Ramos (cell line): ENCODE data around the gene ADAMTS12.
"Not testable (repeated sequence)": the region's sequence is repeated elsewhere in the genome, so short reads cannot be mapped to it uniquely, and the experiment has no call there.

Source experiments
- in situ Hi-C: fragments of 300-500 bp; cut with MboI; formaldehyde crosslinking; loops from one replicate; pipeline ENCODE4 v1.14.3; 2022; ENCODE audit warnings: low sequenced_read_pairs; ENCODE audit not compliant: unreplicated experiment

The ADAMTS12 gene

GRCh38 chr5:33563530-33563929, 328.3 kb downstream of the ADAMTS12 start:
- in situ Hi-C loops: no loop called here

- in situ Hi-C loops: no loop called here
Measured at GRCh38 chr5:33558489-33558888, 333.3 kb downstream of the ADAMTS12 start.

DNA sequence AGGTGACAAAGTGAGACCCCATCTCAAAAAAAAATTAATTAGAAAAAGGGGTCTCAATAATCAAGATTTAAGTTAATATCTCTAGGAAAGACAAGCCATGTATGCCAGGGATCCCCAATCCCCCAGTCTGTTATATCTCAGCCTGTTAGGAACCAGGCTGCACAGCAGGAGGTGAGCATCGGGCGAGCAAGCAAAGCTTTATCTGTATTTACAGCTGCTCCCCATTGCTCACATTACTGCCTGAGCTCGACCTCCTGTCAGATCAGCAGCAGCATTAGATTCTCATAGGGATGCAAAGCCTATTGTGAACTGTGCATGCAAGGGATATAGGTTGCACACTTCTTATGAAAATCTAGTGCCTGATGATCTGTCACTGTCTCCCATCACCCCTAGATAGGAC, 334.2 kb downstream of the ADAMTS12 start:
- in situ Hi-C loops: no loop called here

- in situ Hi-C loops: no loop called here
Measured at GRCh38 chr5:33556330-33557328, 335.2 kb downstream of the ADAMTS12 start.

GRCh38 chr5:33549982-33550567, 341.7 kb downstream of the ADAMTS12 start:
- in situ Hi-C loops: no loop called here

DNA sequence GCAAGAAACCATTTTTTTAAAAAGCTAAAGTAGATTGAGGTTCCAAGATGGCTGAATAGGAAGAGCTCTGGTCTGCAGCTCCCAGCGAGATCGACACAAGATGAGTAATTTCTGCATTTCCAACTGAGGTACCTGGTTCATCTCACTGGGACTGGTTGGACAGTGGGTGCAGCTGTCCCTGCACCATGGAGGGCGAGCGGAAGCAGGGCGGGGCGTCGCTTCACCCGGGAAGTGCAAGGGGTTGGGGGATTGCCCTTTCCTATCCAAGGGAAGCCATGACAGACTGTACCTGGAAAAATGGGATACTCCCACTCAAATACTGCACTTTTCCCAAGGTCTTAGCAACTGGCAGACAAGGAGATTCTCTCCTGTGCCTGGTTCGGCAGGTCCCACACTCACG, 352.0 kb downstream of the ADAMTS12 start:
- in situ Hi-C loops: not testable (repeated sequence)

DNA sequence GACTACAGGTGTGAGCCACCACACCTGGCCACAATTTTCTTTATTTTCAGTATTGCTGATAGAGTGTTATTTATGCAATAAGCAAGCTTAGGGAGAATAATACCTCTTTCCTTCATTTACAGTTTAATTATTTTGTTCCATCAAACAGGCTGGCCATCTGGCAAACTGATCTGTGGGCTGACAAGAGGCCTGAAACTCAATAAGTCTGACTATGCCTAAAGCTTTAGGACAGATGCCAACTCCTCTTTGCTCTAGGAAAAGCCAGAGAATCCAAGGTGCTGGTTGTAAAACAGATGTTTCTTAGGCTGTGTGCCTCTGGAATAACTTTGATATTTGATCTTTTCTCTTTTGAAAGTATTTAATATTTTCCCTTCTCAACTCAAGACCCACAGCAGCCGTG, 352.6 kb downstream of the ADAMTS12 start:
- in situ Hi-C loops: no loop called here

DNA sequence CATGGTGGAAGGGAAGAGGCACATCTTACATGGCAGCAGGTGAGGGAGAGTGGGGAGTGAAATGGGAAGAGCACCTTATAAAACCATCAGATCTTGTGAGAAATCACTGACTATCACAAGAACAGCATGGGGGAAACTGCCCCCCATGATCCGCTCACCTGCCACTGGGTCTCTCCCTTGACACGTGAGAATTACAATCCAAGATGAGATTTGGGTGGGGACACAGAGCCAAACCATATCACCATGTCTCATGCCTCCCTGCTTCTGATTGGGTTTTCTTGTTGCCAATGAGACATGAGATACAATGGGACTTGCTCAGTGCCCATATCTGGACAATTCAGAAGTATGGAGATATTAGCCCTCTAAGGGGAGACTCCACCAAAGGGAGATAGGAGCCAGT, 353.6 kb downstream of the ADAMTS12 start:
- in situ Hi-C loops: no loop called here

GRCh38 chr5:33537240-33537639, 354.6 kb downstream of the ADAMTS12 start:
- in situ Hi-C loops: no loop called here

GRCh38 chr5:33536802-33537201, 355.0 kb downstream of the ADAMTS12 start:
- in situ Hi-C loops: no loop called here

- in situ Hi-C loops: no loop called here
Measured at GRCh38 chr5:33531824-33532223, 360.0 kb downstream of the ADAMTS12 start.

DNA sequence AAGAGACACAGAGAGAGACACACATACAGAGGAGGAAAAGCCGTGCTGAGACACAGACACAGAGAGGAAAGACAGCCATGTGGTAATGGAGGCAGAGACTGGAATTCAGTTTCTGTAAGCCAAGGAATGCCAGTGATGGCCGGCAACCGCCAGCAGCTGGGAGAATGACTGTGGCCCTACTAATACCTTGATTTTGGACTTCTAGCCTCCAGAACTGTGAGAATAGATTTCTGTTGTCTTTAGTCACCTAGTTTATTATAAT, 360.8 kb downstream of the ADAMTS12 start:
- in situ Hi-C loops: no loop called here

DNA sequence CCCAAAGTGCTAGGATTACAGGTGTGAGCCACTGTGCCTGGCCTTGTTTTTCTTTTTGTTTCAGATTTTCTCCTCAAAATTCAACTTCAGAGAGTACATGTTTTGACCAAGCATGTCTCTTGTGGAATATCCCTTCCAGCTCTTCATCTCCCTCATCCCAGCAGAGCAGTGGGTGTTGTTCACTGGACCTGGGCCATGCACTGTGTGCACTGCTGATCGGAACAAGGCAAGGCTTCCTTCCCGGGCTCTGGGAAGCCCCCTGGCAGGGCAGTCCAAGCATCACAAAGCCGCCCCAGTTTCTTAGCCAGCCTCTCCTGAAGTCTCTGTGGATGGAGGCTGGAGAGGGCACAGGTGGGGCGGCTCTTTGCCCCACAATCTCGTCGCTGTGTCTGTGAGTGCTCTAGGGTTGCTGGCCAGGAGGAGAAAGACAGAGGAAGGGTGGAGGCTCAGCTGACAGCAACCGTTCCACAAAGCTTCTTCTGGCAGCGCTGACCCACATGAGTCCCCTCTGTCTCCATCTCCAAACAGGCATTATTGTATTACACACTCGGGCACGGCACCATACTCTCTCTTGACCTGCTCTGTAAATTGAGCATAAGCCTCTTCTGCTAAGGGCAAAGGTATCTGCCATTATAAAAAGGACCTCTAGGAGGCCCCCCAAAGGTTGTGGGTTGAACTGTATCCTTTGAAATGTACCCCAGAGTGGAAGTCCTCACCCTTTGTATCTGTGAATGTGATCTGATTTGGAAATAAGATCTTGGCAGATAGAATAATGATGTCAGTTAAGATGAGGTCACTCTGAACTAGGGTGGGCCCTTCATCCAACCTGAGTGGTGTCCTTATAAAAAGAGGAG, 361.4 kb downstream of the ADAMTS12 start:
- in situ Hi-C loops: no loop called here

- in situ Hi-C loops: no loop called here
Measured at GRCh38 chr5:33527696-33528095, 364.1 kb downstream of the ADAMTS12 start.

- in situ Hi-C loops: no loop called here
Measured at GRCh38 chr5:33526755-33527154, 365.0 kb downstream of the ADAMTS12 start.

DNA sequence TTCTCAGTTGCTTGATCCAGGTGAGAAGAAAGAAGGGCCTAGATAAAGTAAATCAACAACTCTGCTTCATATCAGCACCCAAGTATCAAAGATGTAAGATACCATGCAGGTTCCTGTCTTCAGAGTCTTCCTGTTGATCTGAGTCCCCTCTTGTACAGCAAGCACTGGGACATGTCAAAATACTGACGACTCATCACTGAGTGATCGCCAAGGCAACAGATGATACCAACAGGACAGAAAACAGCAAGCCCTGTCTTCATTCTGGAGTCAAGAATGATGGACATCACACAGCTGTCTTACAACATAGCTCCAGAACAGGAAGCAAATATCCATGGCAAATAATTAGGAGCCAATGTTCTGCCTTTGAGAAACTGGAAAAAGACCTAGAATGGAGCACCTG, 367.3 kb downstream of the ADAMTS12 start:
- in situ Hi-C loops: no loop called here

- in situ Hi-C loops: no loop called here
Measured at GRCh38 chr5:33523208-33523771, 368.5 kb downstream of the ADAMTS12 start.

- in situ Hi-C loops: no loop called here
Measured at GRCh38 chr5:33516421-33516820, 375.4 kb downstream of the ADAMTS12 start.

- in situ Hi-C loops: not testable (repeated sequence)
Measured at GRCh38 chr5:33515366-33515765, 376.4 kb downstream of the ADAMTS12 start.

GRCh38 chr5:33513462-33514185, 378.2 kb downstream of the ADAMTS12 start:
- in situ Hi-C loops: no loop called here
